H1 (cell line): ENCODE measurements around the gene ARID1B. TPM values are rescaled to one million over a fixed set of nuclear protein-coding genes. Genes with fewer than 3 reads are reported as not detected.

Experiments used
- KDM1A ChIP-seq: fragments of 200-600, 300-600 bp; sonication (generic); IDR thresholded peaks from 2 replicates; pipeline ENCODE4 v1.7.1; 2016; ENCODE audit warnings: mild to moderate bottlenecking, low read length, borderline replicate concordance
- TBP ChIP-seq: IDR thresholded peaks from 2 replicates; pipeline ENCODE4 v1.6.1; 2011; ENCODE audit warnings: low read depth, low read length, improper control_type of control experiment
- polyA plus RNA-seq, 7 experiments: library from polyadenylated mRNA; depleted of rRNA in 3 of 7; stranded (reverse) in 5 of 7; unstranded in 2 of 7; fragments of >200 nt in 5 of 7; fragments of 200-250 nt in 2 of 7; gene quantifications; 1 replicate in 5 of 7; 2 replicates in 1 of 7; 4 replicates in 1 of 7; pipeline versions ENCODE4 v1.2.1 to v1.2.3, GENCODE V29; 2011 to 2013; ENCODE audit warnings: missing spikeins in 2 of 7, mixed read lengths in 2 of 7
- total RNA-seq: library from RNA; stranded (reverse); fragmentation: NEBNext Ultra II Directional; extraction: Animal tissue kit (Norgen Biotek cat#: 25700); gene quantifications from 2 replicates; pipeline ENCODE4 v1.2.1, GENCODE V29; 2021

Gene ARID1B
- total and polyA plus RNA-seq, 2 of the 8 experiments (the other 6 are each of a cell fraction or from before 2014, with no cell fraction given): 24.3 to 70.3 TPM

DNA sequence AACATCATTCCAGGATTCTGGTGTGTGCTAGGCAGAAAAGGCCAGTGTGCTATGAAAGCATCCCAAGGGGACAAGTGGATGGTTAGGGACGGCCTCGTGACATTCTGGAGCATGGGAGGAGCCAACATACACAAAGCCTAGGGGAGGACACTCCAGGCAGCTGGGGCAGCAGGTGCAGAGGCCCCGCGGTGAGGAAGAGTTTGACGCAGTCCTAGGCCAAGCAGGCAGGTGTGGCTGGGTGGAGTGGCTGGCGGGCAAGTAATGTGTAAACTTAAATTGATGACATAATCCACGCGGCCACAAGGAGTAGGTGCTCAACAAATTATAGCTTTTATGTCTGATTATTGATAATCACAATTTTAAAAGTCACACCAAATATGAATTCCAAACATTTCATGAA, 452.5 kb downstream of the ARID1B start (continued):
- TF ChIP-seq TBP (no peak), KDM1A (no peak)
- TF ChIP-seq, all 59 proteins: peak for 0
